ENCODE measurements around the gene BCLAF3. TPM values are rescaled to one million over a fixed set of nuclear protein-coding genes. Genes with fewer than 3 reads are reported as not detected.

Gene BCLAF3
- 10 to 100 TPM; 16.5 to 20.6 (median 18.1) TPM for total RNA-seq

DNA sequence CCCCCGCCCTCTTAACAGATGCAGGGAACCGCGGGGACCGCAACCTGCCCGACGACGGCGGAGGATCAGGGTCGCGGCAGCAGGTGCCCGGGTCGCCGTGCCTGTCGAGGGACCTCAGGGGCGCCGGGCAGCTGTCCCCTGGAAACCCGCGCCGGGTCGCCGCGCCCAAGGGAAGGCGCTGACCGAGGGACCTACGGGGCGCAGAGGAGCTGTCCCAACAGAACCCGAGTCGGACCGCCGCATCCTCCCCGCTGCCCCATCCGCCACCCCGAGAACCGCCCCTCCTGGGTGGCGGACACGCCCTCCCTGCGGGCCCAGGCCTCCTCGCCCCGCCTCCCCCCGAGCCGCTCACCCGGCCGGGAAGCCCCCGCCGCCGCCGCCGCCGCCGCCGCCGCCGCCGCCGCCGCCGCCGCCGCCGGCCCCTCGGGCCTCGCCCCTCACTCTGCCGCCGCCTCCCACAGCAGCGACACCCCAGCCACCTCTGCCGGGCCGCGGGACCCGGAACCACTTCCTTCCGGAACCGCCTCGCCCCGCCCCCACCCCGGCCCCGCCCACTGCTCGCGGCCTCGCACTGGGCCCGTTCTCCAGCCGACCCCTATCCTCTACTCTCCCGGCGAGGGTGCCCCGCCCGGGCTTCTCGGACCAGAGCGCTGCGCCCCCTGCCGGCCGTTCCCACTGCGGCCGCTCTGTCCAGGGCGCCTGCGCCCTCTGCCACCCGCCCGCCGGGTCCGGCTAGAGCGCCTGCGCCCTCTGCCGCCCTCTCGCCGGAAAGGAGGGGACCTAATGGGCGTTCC, at the start of gene BCLAF3:
BCLAF3 (minus strand) TSS at position 506 of the 794 bp plus-strand sequence. CDS start 20,797 bp downstream, outside the sequence.
- Histone ChIP-seq H3K36me3 (no peaks in the 10 kb centered on the region), H3K27me3 (no peaks in the 10 kb centered on the region), H3K9me3 (no peaks in the 10 kb centered on the region), H3K4me3 (peak within 1 kb of the TSS; percentile 54 to 87 (median 82)), H3K4me1 (peaks cover 0 to 15% (median 3%) of the 10 kb centered on the region in 4 donors), H3K27ac (peak within 1 kb of the TSS; percentile 83 to 91 (median 88))
- peak; percentile 92 for DNase-seq
- intact Hi-C loops (cut with DNase I; ENCODE audit: low total_unique reads) = loop anchor here (10.0 kb wide), 1 partner anchor 96 kb away; no protein-coding TSS in a partner anchor
- TF ChIP-seq, protein P1, sequence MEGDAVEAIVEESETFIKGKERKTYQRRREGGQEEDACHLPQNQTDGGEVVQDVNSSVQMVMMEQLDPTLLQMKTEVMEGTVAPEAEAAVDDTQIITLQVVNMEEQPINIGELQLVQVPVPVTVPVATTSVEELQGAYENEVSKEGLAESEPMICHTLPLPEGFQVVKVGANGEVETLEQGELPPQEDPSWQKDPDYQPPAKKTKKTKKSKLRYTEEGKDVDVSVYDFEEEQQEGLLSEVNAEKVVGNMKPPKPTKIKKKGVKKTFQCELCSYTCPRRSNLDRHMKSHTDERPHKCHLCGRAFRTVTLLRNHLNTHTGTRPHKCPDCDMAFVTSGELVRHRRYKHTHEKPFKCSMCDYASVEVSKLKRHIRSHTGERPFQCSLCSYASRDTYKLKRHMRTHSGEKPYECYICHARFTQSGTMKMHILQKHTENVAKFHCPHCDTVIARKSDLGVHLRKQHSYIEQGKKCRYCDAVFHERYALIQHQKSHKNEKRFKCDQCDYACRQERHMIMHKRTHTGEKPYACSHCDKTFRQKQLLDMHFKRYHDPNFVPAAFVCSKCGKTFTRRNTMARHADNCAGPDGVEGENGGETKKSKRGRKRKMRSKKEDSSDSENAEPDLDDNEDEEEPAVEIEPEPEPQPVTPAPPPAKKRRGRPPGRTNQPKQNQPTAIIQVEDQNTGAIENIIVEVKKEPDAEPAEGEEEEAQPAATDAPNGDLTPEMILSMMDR (IDR thresholded peaks at IDR 0.05) = peak; percentile 64 to 84 (median 73)
- TF ChIP-seq POLR2A (IDR thresholded peaks at IDR 0.05) = no peak
- TF ChIP-seq POLR2AphosphoS5 (IDR thresholded peaks at IDR 0.05) = peak in 1 of 3 donors; percentile 53
- TF ChIP-seq EP300 (IDR thresholded peaks at IDR 0.05; ENCODE audit: low read depth) = no peak
- in situ Hi-C loops (cut with MboI; ENCODE audit: low pct_ligation_motif_present in 1 of 4, low pct_unique_long_range_greater_than_20kb in 1 of 4, low sequenced_read_pairs in 3 of 4) = no loop called here
- WGBS, 2 donors (ENCODE audit: low coverage in 1 of 2) = 61% methylated on average over 62 of the region's 103 CpGs; no CpG with 5 or more reads in 1 of the 2 donors

DNA sequence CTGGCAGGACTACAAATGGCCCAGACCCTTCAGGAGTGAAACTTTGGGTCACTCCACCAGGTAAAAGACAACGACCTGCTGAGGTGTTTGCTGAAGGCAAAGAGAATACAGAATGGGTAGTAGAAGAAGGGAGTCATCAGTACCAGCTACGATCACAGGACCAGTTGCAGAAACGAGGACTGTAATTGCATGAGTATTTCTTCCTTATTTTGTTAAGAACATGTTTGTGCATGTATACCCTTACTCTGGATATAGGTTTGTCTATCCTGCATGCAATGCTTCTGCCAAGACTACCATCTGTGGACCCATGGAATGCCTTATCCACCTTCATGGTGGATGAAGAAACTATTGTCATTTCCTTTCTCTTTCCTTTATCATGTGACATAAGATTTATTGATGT, 48.1 kb upstream of the BCLAF3 start:
- TF ChIP-seq, protein P1 (IDR thresholded peaks at IDR 0.05) = no peak
- TF ChIP-seq POLR2AphosphoS5 (IDR thresholded peaks at IDR 0.05) (no peak), EP300 (IDR thresholded peaks at IDR 0.05; ENCODE audit: low read depth) (no peak), POLR2A (IDR thresholded peaks at IDR 0.05) (no peak)
- no peak for DNase-seq
- Histone ChIP-seq H3K36me3 (no peaks in the 10 kb centered on the region), H3K4me1 (no peaks in the 10 kb centered on the region), H3K27me3 (no peaks in the 10 kb centered on the region), H3K9me3 (no peaks in the 10 kb centered on the region), H3K4me3 (no peak overlapping the region), H3K27ac (no peak overlapping the region)
- in situ Hi-C loops (cut with MboI; ENCODE audit: low pct_ligation_motif_present in 1 of 4, low pct_unique_long_range_greater_than_20kb in 1 of 4, low sequenced_read_pairs in 3 of 4) (no loop called here), intact Hi-C loops (cut with DNase I; ENCODE audit: low total_unique reads) (no loop called here)
- 71 to 80% methylated on average over 3 of the region's 3 CpGs for WGBS, 2 donors (ENCODE audit: low coverage in 1 of 2)

DNA sequence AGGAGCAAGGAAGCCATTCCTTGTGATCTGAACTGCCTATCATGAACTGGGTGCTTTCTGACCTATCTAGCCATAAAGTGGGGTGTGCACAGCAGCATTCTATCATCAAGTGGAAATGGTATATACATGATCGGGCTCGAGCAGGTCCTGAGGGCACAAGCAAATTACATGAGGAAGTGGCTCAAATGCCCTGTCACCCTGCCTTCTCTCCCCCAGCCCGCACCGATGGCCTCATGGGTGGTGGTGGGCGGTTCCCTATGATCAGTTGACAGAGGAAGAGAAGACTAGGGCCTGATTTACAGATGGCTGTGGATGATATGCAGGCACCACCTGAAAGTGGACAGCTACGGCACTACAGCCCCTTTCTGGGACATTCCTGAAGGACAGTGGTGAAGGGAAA, 46.3 kb upstream of the BCLAF3 start:
- in situ Hi-C loops (cut with MboI; ENCODE audit: low pct_ligation_motif_present in 1 of 4, low pct_unique_long_range_greater_than_20kb in 1 of 4, low sequenced_read_pairs in 3 of 4) (no loop called here), intact Hi-C loops (cut with DNase I; ENCODE audit: low total_unique reads) (no loop called here)
- DNase-seq = no peak
- 82% methylated on average over 6 of the region's 6 CpGs; no CpG with 5 or more reads in 1 of the 2 donors for WGBS, 2 donors (ENCODE audit: low coverage in 1 of 2)
- Histone ChIP-seq H3K4me1 (no peaks in the 10 kb centered on the region), H3K36me3 (no peaks in the 10 kb centered on the region), H3K9me3 (no peaks in the 10 kb centered on the region), H3K27ac (no peak overlapping the region), H3K4me3 (no peak overlapping the region), H3K27me3 (no peaks in the 10 kb centered on the region)
- TF ChIP-seq POLR2A (IDR thresholded peaks at IDR 0.05) (no peak), POLR2AphosphoS5 (IDR thresholded peaks at IDR 0.05) (no peak), EP300 (IDR thresholded peaks at IDR 0.05; ENCODE audit: low read depth) (no peak)
- TF ChIP-seq, protein P1 (IDR thresholded peaks at IDR 0.05) = no peak

GRCh38 chrX:20032201-20032600, 41.3 kb upstream of the BCLAF3 start:
- Histone ChIP-seq H3K27ac (no peak overlapping the region), H3K9me3 (no peaks in the 10 kb centered on the region), H3K27me3 (no peaks in the 10 kb centered on the region), H3K4me3 (no peak overlapping the region), H3K4me1 (peaks cover 0 to 7% (median 1%) of the 10 kb centered on the region in 4 donors), H3K36me3 (no peaks in the 10 kb centered on the region)
- intact Hi-C loops (cut with DNase I; ENCODE audit: low total_unique reads) (no loop called here), in situ Hi-C loops (cut with MboI; ENCODE audit: low pct_ligation_motif_present in 1 of 4, low pct_unique_long_range_greater_than_20kb in 1 of 4, low sequenced_read_pairs in 3 of 4) (no loop called here)
- TF ChIP-seq, protein P1 (IDR thresholded peaks at IDR 0.05) = no peak
- no peak for TF ChIP-seq EP300 (IDR thresholded peaks at IDR 0.05; ENCODE audit: low read depth)
- no peak for TF ChIP-seq POLR2AphosphoS5 (IDR thresholded peaks at IDR 0.05)
- TF ChIP-seq POLR2A (IDR thresholded peaks at IDR 0.05) = no peak
- DNase-seq = no peak
- WGBS, 2 donors (ENCODE audit: low coverage in 1 of 2) = 54% methylated on average over 2 of the region's 2 CpGs; no CpG with 5 or more reads in 1 of the 2 donors
